ENCODE data around the gene LAMA5. TPM values are rescaled to one million over a fixed set of nuclear protein-coding genes. Genes with fewer than 3 reads are reported as not detected.

Gene LAMA5
- total and polyA plus RNA-seq, 3 experiments from 2014 or later, result 0.13 to 0.78 TPM; not detected in 1

GRCh38 chr20:62409931-62410745 lies 43.0 kb upstream of the LAMA5 start:
- peak in 2 of 5 donors; percentile 23 to 56 for DNase-seq
- Histone ChIP-seq H3K9me3 (ENCODE audit: low read length) (no peaks in the 10 kb centered on the region), H3K27ac (ENCODE audit: low read depth, low read length) (no peak overlapping the region), H3K4me3 (ENCODE audit: low read length) (no peak overlapping the region), H3K36me3 (ENCODE audit: insufficient read depth, low read length) (no peaks in the 10 kb centered on the region), H3K27me3 (ENCODE audit: insufficient read depth, low read length, poor library complexity, severe bottlenecking) (no peaks in the 10 kb centered on the region), H3K4me1 (ENCODE audit: insufficient read depth, low read length) (peaks cover 23% of the 10 kb centered on the region)
- peak overlapping the region in 4 of 7 donors; percentile 29 to 83 (median 54) for H3K4me3 Mint-ChIP-seq
- ChIA-PET POLR2A (interaction anchor here (0.7 kb wide), 1 partner anchor 401 kb away, joined by 3 read pairs; no protein-coding TSS in a partner anchor), CTCF (interaction anchor here (1.1 to 1.5 kb wide), 3 partner anchors 13 to 399 kb away, joined by 3 to 5 read pairs (median 3); partner anchors contain the start of gene RPS21)
- H3K27me3 Mint-ChIP-seq, result no peaks in the 10 kb centered on the region
- H3K4me1 Mint-ChIP-seq, result peaks cover 11 to 32% (median 14%) of the 10 kb centered on the region in 3 donors
- no peaks in the 10 kb centered on the region for H3K36me3 Mint-ChIP-seq
- no peaks in the 10 kb centered on the region for H3K9me3 Mint-ChIP-seq
- peak overlapping the region in 1 of 8 donors; percentile 5 for H3K27ac Mint-ChIP-seq

GRCh38 chr20:62409086-62409853 lies 42.2 kb upstream of the LAMA5 start:
- Mint-ChIP-seq H3K4me3 (peak overlapping the region in 4 of 7 donors; percentile 5 to 65 (median 36)), H3K4me1 (peaks cover 12 to 36% (median 17%) of the 10 kb centered on the region in 3 donors), H3K27ac (peak overlapping the region in 1 of 8 donors; percentile 5), H3K9me3 (no peaks in the 10 kb centered on the region), H3K27me3 (no peaks in the 10 kb centered on the region), H3K36me3 (no peaks in the 10 kb centered on the region)
- no peaks in the 10 kb centered on the region for H3K27me3 ChIP-seq (ENCODE audit: insufficient read depth, low read length, poor library complexity, severe bottlenecking)
- CTCF ChIA-PET, result interaction anchor here (1.1 to 1.2 kb wide), 2 partner anchors 22 to 398 kb away, joined by 3 to 5 read pairs; partner anchors contain the start of gene RPS21
- no peak overlapping the region for H3K27ac ChIP-seq (ENCODE audit: low read depth, low read length)
- H3K9me3 ChIP-seq (ENCODE audit: low read length), result no peaks in the 10 kb centered on the region
- POLR2A ChIA-PET, result no interaction called here
- DNase-seq, result no peak
- no peak overlapping the region for H3K4me3 ChIP-seq (ENCODE audit: low read length)
- H3K4me1 ChIP-seq (ENCODE audit: insufficient read depth, low read length), result peaks cover 23% of the 10 kb centered on the region
- no peaks in the 10 kb centered on the region for H3K36me3 ChIP-seq (ENCODE audit: insufficient read depth, low read length)

GRCh38 chr20:62408640-62409039 lies 41.5 kb upstream of the LAMA5 start:
- Mint-ChIP-seq H3K27ac (peak overlapping the region in 1 of 8 donors; percentile 19), H3K4me1 (peaks cover 15 to 41% (median 18%) of the 10 kb centered on the region in 3 donors), H3K36me3 (no peaks in the 10 kb centered on the region), H3K4me3 (peak overlapping the region in 1 of 7 donors; percentile 51), H3K9me3 (no peaks in the 10 kb centered on the region), H3K27me3 (no peaks in the 10 kb centered on the region)
- Histone ChIP-seq H3K4me3 (ENCODE audit: low read length) (no peak overlapping the region), H3K27me3 (ENCODE audit: insufficient read depth, low read length, poor library complexity, severe bottlenecking) (no peaks in the 10 kb centered on the region), H3K36me3 (ENCODE audit: insufficient read depth, low read length) (no peaks in the 10 kb centered on the region), H3K27ac (ENCODE audit: low read depth, low read length) (no peak overlapping the region), H3K9me3 (ENCODE audit: low read length) (no peaks in the 10 kb centered on the region), H3K4me1 (ENCODE audit: insufficient read depth, low read length) (peaks cover 23% of the 10 kb centered on the region)
- no peak for DNase-seq
- ChIA-PET POLR2A (no interaction called here), CTCF (interaction anchor here (1.7 kb wide), 1 partner anchor 26 kb away, joined by 6 read pairs; no protein-coding TSS in a partner anchor)

GRCh38 chr20:62408055-62408454 lies 40.9 kb upstream of the LAMA5 start:
- peak overlapping the region; percentile 77 to 93 (median 83) for H3K4me3 Mint-ChIP-seq
- H3K27ac Mint-ChIP-seq, result peak overlapping the region in 1 of 8 donors; percentile 79
- Histone ChIP-seq H3K27me3 (ENCODE audit: insufficient read depth, low read length, poor library complexity, severe bottlenecking) (no peaks in the 10 kb centered on the region), H3K4me3 (ENCODE audit: low read length) (no peak overlapping the region), H3K27ac (ENCODE audit: low read depth, low read length) (peak overlapping the region; percentile 57), H3K36me3 (ENCODE audit: insufficient read depth, low read length) (no peaks in the 10 kb centered on the region), H3K9me3 (ENCODE audit: low read length) (no peaks in the 10 kb centered on the region), H3K4me1 (ENCODE audit: insufficient read depth, low read length) (peaks cover 23% of the 10 kb centered on the region)
- POLR2A ChIA-PET, result no interaction called here
- H3K27me3 Mint-ChIP-seq, result no peaks in the 10 kb centered on the region
- H3K36me3 Mint-ChIP-seq, result peaks cover 0 to under 1% (median 0%) of the 10 kb centered on the region in 3 donors
- CTCF ChIA-PET, result interaction anchor here (1.7 kb wide), 1 partner anchor 25 kb away, joined by 6 read pairs; no protein-coding TSS in a partner anchor
- peaks cover 15 to 45% (median 20%) of the 10 kb centered on the region in 3 donors for H3K4me1 Mint-ChIP-seq
- no peak for DNase-seq
- H3K9me3 Mint-ChIP-seq, result no peaks in the 10 kb centered on the region

GRCh38 chr20:62407221-62407992 lies 40.3 kb upstream of the LAMA5 start, which contains the start of gene CABLES2:
Gene CABLES2, minus strand, starts transcription at chr20:62407285. Its CDS starts 9 bp downstream, at chr20:62407276.
- Histone ChIP-seq H3K9me3 (ENCODE audit: low read length) (no peaks in the 10 kb centered on the region), H3K4me3 (ENCODE audit: low read length) (peak within 1 kb of the TSS; percentile 73), H3K27me3 (ENCODE audit: insufficient read depth, low read length, poor library complexity, severe bottlenecking) (no peaks in the 10 kb centered on the region), H3K4me1 (ENCODE audit: insufficient read depth, low read length) (peaks cover 23% of the 10 kb centered on the region), H3K27ac (ENCODE audit: low read depth, low read length) (peak within 1 kb of the TSS; percentile 57), H3K36me3 (ENCODE audit: insufficient read depth, low read length) (no peaks in the 10 kb centered on the region)
- ChIA-PET CTCF (interaction anchor here (1.7 kb wide), 1 partner anchor 25 kb away, joined by 6 read pairs; no protein-coding TSS in a partner anchor), POLR2A (interaction anchor here (0.6 kb wide), 1 partner anchor 21 kb away, joined by 4 read pairs; the partner anchor contains the start of gene RPS21)
- DNase-seq, result peak; percentile 84 to 95 (median 90)
- Mint-ChIP-seq H3K4me1 (peaks cover 15 to 46% (median 20%) of the 10 kb centered on the region in 3 donors), H3K27me3 (no peaks in the 10 kb centered on the region), H3K27ac (peak within 1 kb of the TSS; percentile 29 to 87 (median 68)), H3K4me3 (peak within 1 kb of the TSS; percentile 82 to 93 (median 83)), H3K36me3 (peaks cover 0 to 1% (median 0%) of the 10 kb centered on the region in 3 donors), H3K9me3 (no peaks in the 10 kb centered on the region)

GRCh38 chr20:62406635-62407176 lies 39.6 kb upstream of the LAMA5 start:
- peak overlapping the region; percentile 71 to 87 (median 76) for H3K4me3 Mint-ChIP-seq
- no peak for DNase-seq
- H3K27ac ChIP-seq (ENCODE audit: low read depth, low read length), result peak overlapping the region; percentile 14
- H3K4me1 Mint-ChIP-seq, result peaks cover 15 to 46% (median 20%) of the 10 kb centered on the region in 3 donors
- ChIA-PET CTCF (no interaction called here), POLR2A (no interaction called here)
- H3K4me3 ChIP-seq (ENCODE audit: low read length), result peak overlapping the region; percentile 49
- no peaks in the 10 kb centered on the region for H3K9me3 ChIP-seq (ENCODE audit: low read length)
- H3K36me3 ChIP-seq (ENCODE audit: insufficient read depth, low read length), result no peaks in the 10 kb centered on the region
- peaks cover 0 to 5% (median 0%) of the 10 kb centered on the region in 3 donors for H3K36me3 Mint-ChIP-seq
- peak overlapping the region in 4 of 8 donors; percentile 29 to 69 (median 50) for H3K27ac Mint-ChIP-seq
- H3K27me3 ChIP-seq (ENCODE audit: insufficient read depth, low read length, poor library complexity, severe bottlenecking), result no peaks in the 10 kb centered on the region
- no peaks in the 10 kb centered on the region for H3K27me3 Mint-ChIP-seq
- no peaks in the 10 kb centered on the region for H3K9me3 Mint-ChIP-seq
- peaks cover 23% of the 10 kb centered on the region for H3K4me1 ChIP-seq (ENCODE audit: insufficient read depth, low read length)

- peaks cover 15 to 46% (median 20%) of the 10 kb centered on the region in 3 donors for H3K4me1 Mint-ChIP-seq
- peak overlapping the region; percentile 71 to 87 (median 76) for H3K4me3 Mint-ChIP-seq
- ChIA-PET POLR2A (interaction anchor here (0.9 kb wide), 1 partner anchor 15 kb away, joined by 3 read pairs; no protein-coding TSS in a partner anchor), CTCF (no interaction called here)
- no peaks in the 10 kb centered on the region for H3K9me3 Mint-ChIP-seq
- no peak for DNase-seq
- peaks cover 0 to 5% (median 0%) of the 10 kb centered on the region in 3 donors for H3K36me3 Mint-ChIP-seq
- H3K27me3 ChIP-seq (ENCODE audit: insufficient read depth, low read length, poor library complexity, severe bottlenecking), result no peaks in the 10 kb centered on the region
- peaks cover 23% of the 10 kb centered on the region for H3K4me1 ChIP-seq (ENCODE audit: insufficient read depth, low read length)
- H3K4me3 ChIP-seq (ENCODE audit: low read length), result peak overlapping the region; percentile 49
- peak overlapping the region in 7 of 8 donors; percentile 29 to 84 (median 68) for H3K27ac Mint-ChIP-seq
- H3K27me3 Mint-ChIP-seq, result no peaks in the 10 kb centered on the region
- H3K27ac ChIP-seq (ENCODE audit: low read depth, low read length), result peak overlapping the region; percentile 14
- no peaks in the 10 kb centered on the region for H3K36me3 ChIP-seq (ENCODE audit: insufficient read depth, low read length)
- no peaks in the 10 kb centered on the region for H3K9me3 ChIP-seq (ENCODE audit: low read length)
These were observed 38.9 kb upstream of the LAMA5 start for GRCh38 chr20:62405981-62406513.
